ENCODE results near the gene CCDC195.
A peak's percentile ranks its signal among the peaks of the same experiment; 100 is the strongest.

The CCDC195 gene

GRCh38 chr2:224723586-224724217, 7.5 kb upstream of the CCDC195 start:
- H3K9me3 ChIP-seq (ENCODE audit: insufficient read depth, low read length), result peaks cover 5% of the 10 kb centered on the region; the same call in 1 of the 2 replicates
- H3K36me3 ChIP-seq (replicated peaks; ENCODE audit: low read depth, low read length), result no peaks in the 10 kb centered on the region
- H4K20me1 ChIP-seq (ENCODE audit: insufficient read depth, low read length), result no peaks in the 10 kb centered on the region
- H3K27me3 ChIP-seq (ENCODE audit: low read depth, low read length), result no peaks in the 10 kb centered on the region
- H2AFZ ChIP-seq (ENCODE audit: low read depth, low read length), result no peak overlapping the region
- peak overlapping the region; percentile 45 for H3K4me2 ChIP-seq (ENCODE audit: low read length)
- TF ChIP-seq CTCF (IDR thresholded peaks at IDR 0.05; ENCODE audit: low read depth, low read length) (no peak), EZH2phosphoT487 (IDR thresholded peaks at IDR 0.05; ENCODE audit: low read depth) (no peak)
- no peak overlapping the region for H3K4me3 ChIP-seq (ENCODE audit: low read length)
- no peaks in the 10 kb centered on the region for H3K79me2 ChIP-seq (ENCODE audit: low read length)
- H3K9ac ChIP-seq (ENCODE audit: low read length), result no peak overlapping the region
- peaks cover 29% of the 10 kb centered on the region for H3K4me1 ChIP-seq (ENCODE audit: low read length)
- peak overlapping the region; percentile 55 for H3K27ac ChIP-seq (ENCODE audit: low read length)

- H4K20me1 ChIP-seq (ENCODE audit: insufficient read depth, low read length), result no peaks in the 10 kb centered on the region
- H3K4me2 ChIP-seq (ENCODE audit: low read length), result peak overlapping the region; percentile 45
- H3K9me3 ChIP-seq (ENCODE audit: insufficient read depth, low read length), result no peaks in the 10 kb centered on the region
- H3K27ac ChIP-seq (ENCODE audit: low read length), result peak overlapping the region; percentile 55
- H3K36me3 ChIP-seq (replicated peaks; ENCODE audit: low read depth, low read length), result no peaks in the 10 kb centered on the region
- peaks cover 29% of the 10 kb centered on the region for H3K4me1 ChIP-seq (ENCODE audit: low read length)
- no peak for TF ChIP-seq EZH2phosphoT487 (IDR thresholded peaks at IDR 0.05; ENCODE audit: low read depth)
- TF ChIP-seq CTCF (IDR thresholded peaks at IDR 0.05; ENCODE audit: low read depth, low read length), result no peak
- no peak overlapping the region for H2AFZ ChIP-seq (ENCODE audit: low read depth, low read length)
- no peaks in the 10 kb centered on the region for H3K79me2 ChIP-seq (ENCODE audit: low read length)
- no peak overlapping the region for H3K4me3 ChIP-seq (ENCODE audit: low read length)
- H3K27me3 ChIP-seq (ENCODE audit: low read depth, low read length), result no peaks in the 10 kb centered on the region
- H3K9ac ChIP-seq (ENCODE audit: low read length), result no peak overlapping the region
Measured at GRCh38 chr2:224722770-224723169, 6.6 kb upstream of the CCDC195 start.

- Histone ChIP-seq H3K4me2 (ENCODE audit: low read length) (peak overlapping the region; percentile 45), H3K4me3 (ENCODE audit: low read length) (no peak overlapping the region), H3K79me2 (ENCODE audit: low read length) (no peaks in the 10 kb centered on the region), H3K27me3 (ENCODE audit: low read depth, low read length) (no peaks in the 10 kb centered on the region), H2AFZ (ENCODE audit: low read depth, low read length) (no peak overlapping the region), H3K36me3 (replicated peaks; ENCODE audit: low read depth, low read length) (no peaks in the 10 kb centered on the region), H3K9ac (ENCODE audit: low read length) (no peak overlapping the region), H4K20me1 (ENCODE audit: insufficient read depth, low read length) (no peaks in the 10 kb centered on the region), H3K27ac (ENCODE audit: low read length) (peak overlapping the region; percentile 55), H3K4me1 (ENCODE audit: low read length) (peaks cover 29% of the 10 kb centered on the region), H3K9me3 (ENCODE audit: insufficient read depth, low read length) (no peaks in the 10 kb centered on the region)
- TF ChIP-seq CTCF (IDR thresholded peaks at IDR 0.05; ENCODE audit: low read depth, low read length), result no peak
Measured at GRCh38 chr2:224722250-224722649, 6.1 kb upstream of the CCDC195 start.

- Histone ChIP-seq H3K4me2 (ENCODE audit: low read length) (no peak overlapping the region), H3K79me2 (ENCODE audit: low read length) (no peaks in the 10 kb centered on the region), H3K27ac (ENCODE audit: low read length) (no peak overlapping the region), H3K9me3 (ENCODE audit: insufficient read depth, low read length) (no peaks in the 10 kb centered on the region), H3K36me3 (replicated peaks; ENCODE audit: low read depth, low read length) (no peaks in the 10 kb centered on the region), H3K4me3 (ENCODE audit: low read length) (no peak overlapping the region), H4K20me1 (ENCODE audit: insufficient read depth, low read length) (no peaks in the 10 kb centered on the region), H3K4me1 (ENCODE audit: low read length) (peaks cover 7% of the 10 kb centered on the region), H3K27me3 (ENCODE audit: low read depth, low read length) (no peaks in the 10 kb centered on the region), H3K9ac (ENCODE audit: low read length) (no peak overlapping the region), H2AFZ (ENCODE audit: low read depth, low read length) (no peak overlapping the region)
- TF ChIP-seq CTCF (IDR thresholded peaks at IDR 0.05; ENCODE audit: low read depth, low read length) (no peak), EZH2phosphoT487 (IDR thresholded peaks at IDR 0.05; ENCODE audit: low read depth) (no peak)
Measured at GRCh38 chr2:224716921-224717320, 756 bp upstream of the CCDC195 start.
